Activated T-cell treated with anti-CD3 and anti-CD28 coated beads for 1 hour (primary cell): ENCODE results near the gene LILRB5.
"Not testable (repeated sequence)": the region's sequence is repeated elsewhere in the genome, so short reads cannot be mapped to it uniquely, and the experiment has no call there.

Source experiments
- DNase-seq: peaks from one replicate; pipeline ENCODE4 v3.0.0-alpha.2; 2020; ENCODE audit warnings: low read depth

Gene LILRB5

GRCh38 chr19:54242234-54242633 is 14.8 kb downstream of the LILRB5 start:
- not testable (repeated sequence) for DNase-seq

- not testable (repeated sequence) for DNase-seq
Observed at GRCh38 chr19:54240372-54241336, 16.4 kb downstream of the LILRB5 start.

- DNase-seq, result not testable (repeated sequence)
Observed at GRCh38 chr19:54239491-54240371, 17.3 kb downstream of the LILRB5 start.

- DNase-seq, result no peak
Observed at GRCh38 chr19:54233941-54234340, 23.1 kb downstream of the LILRB5 start.

- peak; percentile 86 for DNase-seq
Observed at GRCh38 chr19:54231077-54231931, 25.8 kb downstream of the LILRB5 start.

GRCh38 chr19:54230031-54230430 is 27.0 kb downstream of the LILRB5 start:
- DNase-seq, result no peak

GRCh38 chr19:54229146-54229545 is 27.9 kb downstream of the LILRB5 start:
- DNase-seq, result no peak

GRCh38 chr19:54224619-54225018 is 32.5 kb downstream of the LILRB5 start:
- not testable (repeated sequence) for DNase-seq

GRCh38 chr19:54223937-54224281 is 33.2 kb downstream of the LILRB5 start:
- not testable (repeated sequence) for DNase-seq

GRCh38 chr19:54223277-54223936 is 33.7 kb downstream of the LILRB5 start:
- DNase-seq, result not testable (repeated sequence)

GRCh38 chr19:54222474-54223276 is 34.4 kb downstream of the LILRB5 start, which contains the start of gene LILRB3:
Gene LILRB3 (minus strand): TSS chr19:54223007. CDS start chr19:54222976, 31 bp downstream.
- DNase-seq, result not testable (repeated sequence)

- not testable (repeated sequence) for DNase-seq
Observed at GRCh38 chr19:54221947-54222346, 35.1 kb downstream of the LILRB5 start.

- DNase-seq, result not testable (repeated sequence)
Observed at GRCh38 chr19:54219702-54220101, 37.4 kb downstream of the LILRB5 start.

- DNase-seq, result no peak
Observed at GRCh38 chr19:54218960-54219661, 38.0 kb downstream of the LILRB5 start.

GRCh38 chr19:54218259-54218658 is 38.8 kb downstream of the LILRB5 start:
- no peak for DNase-seq

- DNase-seq, result not testable (repeated sequence)
Observed at GRCh38 chr19:54217517-54218247, 39.4 kb downstream of the LILRB5 start.

GRCh38 chr19:54216869-54217268 is 40.2 kb downstream of the LILRB5 start:
- no peak for DNase-seq

- not testable (repeated sequence) for DNase-seq
Observed at GRCh38 chr19:54214734-54215133, 42.3 kb downstream of the LILRB5 start.

- DNase-seq, result not testable (repeated sequence)
Observed at GRCh38 chr19:54214217-54214616, 42.9 kb downstream of the LILRB5 start.
